Measurements from ENCODE around the gene MYO5B.

Gene MYO5B

GRCh38 chr18:50073319-50073718 is 121.6 kb downstream of the MYO5B start:
- no peak for DNase-seq (ENCODE audit: low read depth in 2 of 2, low spot score in 1 of 2)

GRCh38 chr18:50072146-50072545 is 122.8 kb downstream of the MYO5B start:
- DNase-seq (ENCODE audit: low read depth in 2 of 2, low spot score in 1 of 2), result no peak

- DNase-seq (ENCODE audit: low read depth in 2 of 2, low spot score in 1 of 2), result no peak
These were observed 123.5 kb downstream of the MYO5B start for GRCh38 chr18:50071397-50071796.

- DNase-seq (ENCODE audit: low read depth in 2 of 2, low spot score in 1 of 2), result no peak
These were observed 125.5 kb downstream of the MYO5B start for GRCh38 chr18:50069422-50069821.

GRCh38 chr18:50065527-50065926 is 129.4 kb downstream of the MYO5B start:
- no peak for DNase-seq (ENCODE audit: low read depth in 2 of 2, low spot score in 1 of 2)

- DNase-seq (ENCODE audit: low read depth in 2 of 2, low spot score in 1 of 2), result no peak
These were observed 129.9 kb downstream of the MYO5B start for GRCh38 chr18:50065039-50065438.

GRCh38 chr18:50061876-50062517 is 132.9 kb downstream of the MYO5B start:
- DNase-seq (ENCODE audit: low read depth in 2 of 2, low spot score in 1 of 2), result no peak

GRCh38 chr18:50060822-50061221 is 134.1 kb downstream of the MYO5B start:
- DNase-seq (ENCODE audit: low read depth in 2 of 2, low spot score in 1 of 2), result no peak

- no peak for DNase-seq (ENCODE audit: low read depth in 2 of 2, low spot score in 1 of 2)
These were observed 136.2 kb downstream of the MYO5B start for GRCh38 chr18:50058731-50059130.

- no peak for DNase-seq (ENCODE audit: low read depth in 2 of 2, low spot score in 1 of 2)
These were observed 137.9 kb downstream of the MYO5B start for GRCh38 chr18:50057009-50057408.

- DNase-seq (ENCODE audit: low read depth in 2 of 2, low spot score in 1 of 2), result no peak
These were observed 138.8 kb downstream of the MYO5B start for GRCh38 chr18:50056185-50056584.

GRCh38 chr18:50055488-50055887 is 139.5 kb downstream of the MYO5B start:
- no peak for DNase-seq (ENCODE audit: low read depth in 2 of 2, low spot score in 1 of 2)

GRCh38 chr18:50053111-50053510 is 141.8 kb downstream of the MYO5B start:
- no peak for DNase-seq (ENCODE audit: low read depth in 2 of 2, low spot score in 1 of 2)

- no peak for DNase-seq (ENCODE audit: low read depth in 2 of 2, low spot score in 1 of 2)
These were observed 143.7 kb downstream of the MYO5B start for GRCh38 chr18:50051288-50051687.

GRCh38 chr18:50045126-50045525 is 149.8 kb downstream of the MYO5B start:
- no peak for DNase-seq (ENCODE audit: low read depth in 2 of 2, low spot score in 1 of 2)

GRCh38 chr18:50044402-50044801 is 150.5 kb downstream of the MYO5B start:
- DNase-seq (ENCODE audit: low read depth in 2 of 2, low spot score in 1 of 2), result no peak

- no peak for DNase-seq (ENCODE audit: low read depth in 2 of 2, low spot score in 1 of 2)
These were observed 152.3 kb downstream of the MYO5B start for GRCh38 chr18:50042611-50043010.

- no peak for DNase-seq (ENCODE audit: low read depth in 2 of 2, low spot score in 1 of 2)
These were observed 155.2 kb downstream of the MYO5B start for GRCh38 chr18:50039746-50040145.

GRCh38 chr18:50038448-50038847 is 156.5 kb downstream of the MYO5B start:
- no peak for DNase-seq (ENCODE audit: low read depth in 2 of 2, low spot score in 1 of 2)

- DNase-seq (ENCODE audit: low read depth in 2 of 2, low spot score in 1 of 2), result no peak
These were observed 160.9 kb downstream of the MYO5B start for GRCh38 chr18:50034029-50034428.

- DNase-seq (ENCODE audit: low read depth in 2 of 2, low spot score in 1 of 2), result no peak
These were observed 161.9 kb downstream of the MYO5B start for GRCh38 chr18:50033004-50033403.

- DNase-seq (ENCODE audit: low read depth in 2 of 2, low spot score in 1 of 2), result no peak
These were observed 164.8 kb downstream of the MYO5B start for GRCh38 chr18:50030146-50030545.

- no peak for DNase-seq (ENCODE audit: low read depth in 2 of 2, low spot score in 1 of 2)
These were observed 167.0 kb downstream of the MYO5B start for GRCh38 chr18:50027996-50028395.

GRCh38 chr18:50024466-50024865 is 170.5 kb downstream of the MYO5B start:
- DNase-seq (ENCODE audit: low read depth in 2 of 2, low spot score in 1 of 2), result no peak
